GM23248 (cell line): ENCODE results near the gene NFE2L3. TPM values are rescaled to one million over a fixed set of nuclear protein-coding genes. Genes with fewer than 3 reads are reported as not detected.
A peak's percentile ranks its signal among the peaks of the same experiment; 100 is the strongest.

ENCODE experiments used
- DNase-seq: peaks from one replicate; pipeline ENCODE4 v3.0.0-alpha.2; 2015
- H2AFZ ChIP-seq: fragments of 200-600 bp; sonication (generic); 2 replicates; pipeline ENCODE4 v1.6.1; 2016; ENCODE audit warnings: antibody characterized with exemption
- H3F3A ChIP-seq: fragments of 200-600 bp; sonication (generic); 2 replicates; pipeline ENCODE4 v1.6.1; 2016; ENCODE audit warnings: mild to moderate bottlenecking, antibody characterized with exemption, mixed run types; ENCODE audit not compliant: insufficient read depth
- H3K27ac ChIP-seq: fragments of 200-600 bp; sonication (generic); 2 replicates; pipeline ENCODE4 v1.5.1; 2016; ENCODE audit warnings: mild to moderate bottlenecking
- H3K27me3 ChIP-seq: fragments of 200-600 bp; sonication (generic); replicated peaks from 2 replicates; pipeline ENCODE4 v1.6.1; 2016; ENCODE audit warnings: mild to moderate bottlenecking; ENCODE audit not compliant: insufficient read depth
- H3K36me3 ChIP-seq: fragments of 200-600 bp; sonication (generic); 2 replicates; pipeline ENCODE4 v1.6.1; 2016; ENCODE audit warnings: low read depth, mild to moderate bottlenecking
- H3K4me1 ChIP-seq: fragments of 200-600 bp; sonication (generic); 2 replicates; pipeline ENCODE4 v1.6.1; 2016; ENCODE audit warnings: mild to moderate bottlenecking; ENCODE audit not compliant: insufficient read depth
- H3K4me2 ChIP-seq: fragments of 200-600 bp; sonication (generic); one replicate; pipeline ENCODE4 v1.6.1; 2016; ENCODE audit warnings: mild to moderate bottlenecking; ENCODE audit not compliant: unreplicated experiment
- H3K4me3 ChIP-seq: fragments of 200-600 bp; sonication (generic); 2 replicates; pipeline ENCODE4 v1.5.1; 2016; ENCODE audit warnings: mild to moderate bottlenecking
- H3K79me2 ChIP-seq: fragments of 200-600 bp; sonication (generic); 2 replicates; pipeline ENCODE4 v1.6.1; 2016; ENCODE audit warnings: mild to moderate bottlenecking; ENCODE audit not compliant: insufficient read depth
- H3K9ac ChIP-seq: fragments of 200-600 bp; sonication (generic); 2 replicates; pipeline ENCODE4 v1.6.1; 2016; ENCODE audit warnings: mild to moderate bottlenecking
- H3K9me2 ChIP-seq: fragments of 200-600 bp; sonication (generic); 2 replicates; pipeline ENCODE4 v1.6.1; 2016; ENCODE audit warnings: mixed run types, mild to moderate bottlenecking, moderate library complexity; ENCODE audit not compliant: insufficient read depth
- H3K9me3 ChIP-seq: fragments of 200-600 bp; sonication (generic); one replicate; pipeline ENCODE4 v1.6.1; 2017; ENCODE audit warnings: low read depth
- H4K20me1 ChIP-seq: fragments of 200-600 bp; sonication (generic); 2 replicates; pipeline ENCODE4 v1.6.0; 2016; ENCODE audit not compliant: insufficient read depth
- EZH2 ChIP-seq: fragments of 200-600 bp; sonication (generic); IDR thresholded peaks from 2 replicates; pipeline ENCODE4 v1.6.1; 2018; ENCODE audit warnings: antibody characterized with exemption, mild to moderate bottlenecking; ENCODE audit not compliant: insufficient read depth, poor library complexity, severe bottlenecking
- EZH2phosphoT487 ChIP-seq: fragments of 200-600 bp; sonication (generic); IDR thresholded peaks from 2 replicates; pipeline ENCODE4 v1.6.1; 2018; ENCODE audit warnings: antibody characterized with exemption, moderate library complexity, mild to moderate bottlenecking, low read depth; ENCODE audit not compliant: insufficient read depth
- WGBS, 2 experiments: methylation state at CpG; one replicate each; pipeline ENCODE4 v1.1.6; 2015 to 2017; ENCODE audit warnings: low lambda C conversion rate in 2 of 2, low coverage in 1 of 2; ENCODE audit errors: missing lambda C conversion rate in 2 of 2; 5-methylcytosine and 5-hydroxymethylcytosine counted together
- in situ Hi-C: fragments of 300-500 bp; cut with MboI; formaldehyde crosslinking; loops from 2 replicates; pipeline ENCODE4 v1.15.0; 2020
- polyA plus RNA-seq: library from polyadenylated mRNA; unstranded; fragments of >200 nt; fragmentation: Nextera tagmentation; extraction: Ambion mirVana; gene quantifications from 2 replicates; pipeline ENCODE4 v1.2.1, GENCODE V29; 2016
- total RNA-seq: library from RNA; depleted of rRNA; stranded (reverse); fragments of >200 nt; shearing (Covaris generic); gene quantifications from 2 replicates; pipeline ENCODE4 v1.2.3, GENCODE V29; 2014

Gene NFE2L3
- total and polyA plus RNA-seq, 2 experiments from 2014 or later, result 0.70 to 1.4 TPM

GRCh38 chr7:26156451-26157420 is 4.7 kb downstream of the NFE2L3 start:
- Histone ChIP-seq H3K9me2 (no peaks in the 10 kb centered on the region), H3K4me3 (peak overlapping the region; percentile 57), H3F3A (peaks cover 26% of the 10 kb centered on the region), H3K9me3 (no peaks in the 10 kb centered on the region), H3K27ac (peak overlapping the region; percentile 48), H3K4me2 (peak overlapping the region; percentile 76), H3K4me1 (peaks cover 30% of the 10 kb centered on the region), H3K36me3 (no peaks in the 10 kb centered on the region), H3K79me2 (no peaks in the 10 kb centered on the region), H3K9ac (peak overlapping the region; percentile 25; the same call in 1 of the 2 replicates), H2AFZ (no peak overlapping the region), H4K20me1 (no peaks in the 10 kb centered on the region), H3K27me3 (peaks cover 3% of the 10 kb centered on the region; the same call in 1 of the 2 replicates)
- peak; percentile 89 for DNase-seq
- 72 to 77% methylated on average over 20 of the region's 20 CpGs for WGBS, 2 experiments
- no peak for TF ChIP-seq EZH2
- TF ChIP-seq EZH2phosphoT487, result no peak
- in situ Hi-C loops, result no loop called here

DNA sequence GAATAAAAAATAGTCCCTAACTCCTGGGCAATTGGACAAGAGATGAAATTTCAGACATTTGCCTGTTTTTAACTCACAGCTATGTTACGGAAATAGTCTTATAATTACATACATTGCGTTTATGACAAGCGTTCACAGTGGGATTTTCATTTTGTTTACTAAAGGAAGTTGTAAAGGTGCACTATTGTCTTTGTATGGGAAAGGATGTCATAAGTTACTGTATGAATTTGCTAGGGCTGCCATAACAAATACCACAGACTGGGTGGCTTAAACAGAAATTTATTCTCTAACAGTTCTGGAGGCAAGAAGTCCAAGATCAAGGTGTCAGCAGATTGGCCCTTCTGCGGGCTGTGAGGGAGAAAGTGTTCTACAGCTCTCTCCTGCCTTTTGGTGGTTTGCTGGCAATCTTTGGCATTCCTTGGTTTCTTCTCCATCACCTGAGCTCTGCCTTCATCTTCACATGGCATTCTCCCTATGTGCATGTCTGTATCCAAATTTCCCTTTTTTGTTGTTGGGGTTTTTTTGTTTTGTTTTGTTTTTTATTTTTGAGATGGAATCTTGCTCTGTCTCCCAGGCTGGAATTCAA is 5.6 kb downstream of the NFE2L3 start:
- in situ Hi-C loops, result no loop called here
- Histone ChIP-seq H3K9me2 (no peaks in the 10 kb centered on the region), H3K27ac (no peak overlapping the region), H3K4me3 (no peak overlapping the region), H3K4me2 (no peak overlapping the region), H2AFZ (no peak overlapping the region), H4K20me1 (no peaks in the 10 kb centered on the region), H3K9ac (no peak overlapping the region), H3K9me3 (no peaks in the 10 kb centered on the region), H3K27me3 (no peaks in the 10 kb centered on the region), H3F3A (peaks cover 26% of the 10 kb centered on the region), H3K4me1 (peaks cover 30% of the 10 kb centered on the region), H3K36me3 (no peaks in the 10 kb centered on the region), H3K79me2 (no peaks in the 10 kb centered on the region)
- no peak for DNase-seq
- 84 to 85% methylated on average over 4 of the region's 4 CpGs for WGBS, 2 experiments
- no peak for TF ChIP-seq EZH2
- TF ChIP-seq EZH2phosphoT487, result no peak

DNA sequence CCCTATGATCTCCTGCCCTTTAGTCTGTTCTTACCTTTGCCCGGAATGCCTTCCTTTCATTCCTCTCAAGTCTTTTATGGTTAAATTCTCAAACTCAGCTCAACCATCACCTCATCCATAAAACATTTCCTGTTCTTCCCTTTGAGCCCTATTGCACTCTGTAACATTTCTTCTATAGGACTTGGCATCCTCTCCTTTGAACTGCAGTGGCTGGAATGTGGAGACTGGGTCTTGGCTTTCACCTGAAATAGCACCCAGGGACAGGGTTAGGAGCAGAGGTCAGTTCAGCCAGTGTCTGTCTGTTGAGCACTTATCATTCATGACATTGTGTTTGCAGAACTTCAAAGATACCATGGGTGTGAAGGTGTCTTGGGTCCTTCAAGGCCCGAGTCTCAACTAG is 7.2 kb downstream of the NFE2L3 start:
- Histone ChIP-seq H2AFZ (no peak overlapping the region), H3K79me2 (no peaks in the 10 kb centered on the region), H3K27ac (no peak overlapping the region), H3K9me2 (no peaks in the 10 kb centered on the region), H3K9ac (no peak overlapping the region), H3K36me3 (no peaks in the 10 kb centered on the region), H3K4me2 (peak overlapping the region; percentile 25), H3K9me3 (no peaks in the 10 kb centered on the region), H3K4me1 (peaks cover 30% of the 10 kb centered on the region), H3K4me3 (no peak overlapping the region), H3K27me3 (no peaks in the 10 kb centered on the region), H4K20me1 (no peaks in the 10 kb centered on the region), H3F3A (peaks cover 26% of the 10 kb centered on the region)
- WGBS, 2 experiments, result 48 to 56% methylated on average over 2 of the region's 2 CpGs
- no peak for DNase-seq
- in situ Hi-C loops, result no loop called here
- no peak for TF ChIP-seq EZH2
- TF ChIP-seq EZH2phosphoT487, result no peak

- no peak overlapping the region for H3K4me2 ChIP-seq
- TF ChIP-seq EZH2 (no peak), EZH2phosphoT487 (no peak)
- no peak overlapping the region for H3K4me3 ChIP-seq
- no peak overlapping the region for H3K9ac ChIP-seq
- no peak for DNase-seq
- H3K27me3 ChIP-seq, result no peaks in the 10 kb centered on the region
- WGBS, 2 experiments, result 74 to 87% methylated on average over 2 of the region's 2 CpGs
- no peaks in the 10 kb centered on the region for H3K9me2 ChIP-seq
- in situ Hi-C loops, result no loop called here
- no peaks in the 10 kb centered on the region for H3K79me2 ChIP-seq
- H4K20me1 ChIP-seq, result no peaks in the 10 kb centered on the region
- peaks cover 10% of the 10 kb centered on the region for H3F3A ChIP-seq
- no peaks in the 10 kb centered on the region for H3K36me3 ChIP-seq
- H3K4me1 ChIP-seq, result peaks cover 21% of the 10 kb centered on the region
- H3K27ac ChIP-seq, result no peak overlapping the region
- H3K9me3 ChIP-seq, result no peaks in the 10 kb centered on the region
- no peak overlapping the region for H2AFZ ChIP-seq
These were observed 8.9 kb downstream of the NFE2L3 start for GRCh38 chr7:26160896-26161295.
